ENCODE results near the gene TMEM165. TPM values are rescaled to one million over a fixed set of nuclear protein-coding genes. Genes with fewer than 3 reads are reported as not detected.

TMEM165 gene, protein sequence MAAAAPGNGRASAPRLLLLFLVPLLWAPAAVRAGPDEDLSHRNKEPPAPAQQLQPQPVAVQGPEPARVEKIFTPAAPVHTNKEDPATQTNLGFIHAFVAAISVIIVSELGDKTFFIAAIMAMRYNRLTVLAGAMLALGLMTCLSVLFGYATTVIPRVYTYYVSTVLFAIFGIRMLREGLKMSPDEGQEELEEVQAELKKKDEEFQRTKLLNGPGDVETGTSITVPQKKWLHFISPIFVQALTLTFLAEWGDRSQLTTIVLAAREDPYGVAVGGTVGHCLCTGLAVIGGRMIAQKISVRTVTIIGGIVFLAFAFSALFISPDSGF
- total RNA-seq (2022; extraction: Qiagen RNA extraction; ENCODE audit: low read depth): 47.7 to 55.7 TPM (median 49.5 TPM) in 5 replicates

DNA sequence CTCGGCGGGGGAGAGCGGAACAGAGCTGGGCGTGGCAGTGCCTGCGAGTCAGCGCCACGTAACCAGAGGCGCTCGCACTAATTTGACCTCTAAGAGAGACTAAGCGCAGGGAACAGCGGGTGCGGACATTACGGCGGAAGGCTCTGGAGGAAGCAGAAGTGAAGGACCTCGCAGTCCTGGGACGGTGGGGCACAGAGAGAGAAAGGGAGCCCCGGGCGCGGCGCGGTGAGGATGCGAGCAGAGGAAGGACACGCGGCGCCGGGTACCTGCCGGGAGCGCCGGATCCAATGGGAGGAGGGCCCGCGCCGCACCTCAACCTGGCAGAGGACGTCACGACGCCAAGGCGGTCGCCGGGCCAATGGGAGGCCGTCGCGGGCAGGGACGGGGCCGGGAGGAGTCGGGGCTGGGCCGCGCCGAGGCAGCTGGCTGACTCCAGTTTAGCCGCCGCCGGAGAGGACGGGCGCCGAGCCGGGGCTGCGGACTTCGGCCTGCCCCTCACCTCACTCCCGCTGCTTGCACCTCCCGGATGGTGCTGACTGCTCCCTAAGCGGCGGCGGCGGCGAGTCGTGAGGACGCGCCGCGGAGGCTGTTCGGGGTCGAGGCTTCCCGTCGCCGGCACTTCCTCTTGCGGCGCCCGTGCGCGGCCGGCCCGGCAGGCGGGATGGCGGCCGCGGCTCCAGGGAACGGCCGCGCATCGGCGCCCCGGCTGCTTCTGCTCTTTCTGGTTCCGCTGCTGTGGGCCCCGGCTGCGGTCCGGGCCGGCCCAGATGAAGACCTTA is at the start of gene TMEM165:
TMEM165 (plus strand) TSS at position 429 of the 779 bp plus-strand sequence; CDS start at position 662, 233 bp downstream.

DNA sequence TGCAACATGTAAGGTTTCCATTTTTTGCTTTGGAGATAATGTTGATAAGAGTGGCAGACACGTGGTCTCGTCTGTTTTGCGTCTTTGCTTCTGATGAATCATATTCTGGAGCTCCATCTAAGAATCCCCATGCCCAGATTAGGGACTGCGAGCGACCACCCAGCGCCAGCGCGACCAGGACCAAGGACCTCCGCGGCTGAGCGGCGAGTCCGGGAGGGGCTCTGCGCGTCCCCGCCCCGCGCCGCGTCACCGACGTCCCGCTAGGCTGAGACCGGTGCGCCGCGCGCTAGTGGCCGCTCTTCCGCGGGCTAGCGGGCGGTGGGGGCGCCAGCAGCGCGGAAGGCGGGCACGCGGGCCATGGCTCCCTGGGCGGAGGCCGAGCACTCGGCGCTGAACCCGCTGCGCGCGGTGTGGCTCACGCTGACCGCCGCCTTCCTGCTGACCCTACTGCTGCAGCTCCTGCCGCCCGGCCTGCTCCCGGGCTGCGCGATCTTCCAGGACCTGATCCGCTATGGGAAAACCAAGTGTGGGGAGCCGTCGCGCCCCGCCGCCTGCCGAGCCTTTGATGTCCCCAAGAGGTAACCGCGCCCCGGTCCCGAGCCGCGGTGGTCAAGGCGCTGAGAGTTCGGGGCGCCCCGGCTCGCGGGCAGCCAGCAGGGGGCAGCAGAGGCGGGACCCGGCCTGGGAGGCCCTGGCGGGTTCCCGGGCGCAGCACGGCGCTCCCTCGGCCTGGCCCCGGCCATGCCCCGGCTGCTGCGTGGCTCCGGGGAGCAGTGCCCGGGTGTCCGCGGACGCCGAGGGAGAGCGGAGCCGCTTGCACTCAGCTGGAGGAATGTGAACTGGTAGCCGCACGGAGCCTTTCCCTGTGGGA is 49.5 kb upstream of the TMEM165 start, which contains the start of gene SRD5A3:
SRD5A3 (plus strand) TSS at position 263 of the 871 bp plus-strand sequence; CDS start at position 358, 95 bp downstream.

Other genes starting within 250 kb of the TMEM165 start
- 5.3 to 11.0 TPM (median 9.2 TPM) in 5 replicates for gene SRD5A3, start 49.7 kb upstream of the TMEM165 start, total RNA-seq (2022; extraction: Qiagen RNA extraction; ENCODE audit: low read depth)
- gene CLOCK, start 151.0 kb downstream of the TMEM165 start, total RNA-seq (2022; extraction: Qiagen RNA extraction; ENCODE audit: low read depth): 4.8 to 6.1 TPM (median 5.3 TPM) in 5 replicates
- not detected in 5 replicates for gene PDCL2, start 196.3 kb downstream of the TMEM165 start, total RNA-seq (2022; extraction: Qiagen RNA extraction; ENCODE audit: low read depth)
- 0.46 to 0.98 TPM (median 0.73 TPM) in 5 replicates for gene NMU, start 240.3 kb downstream of the TMEM165 start, total RNA-seq (2022; extraction: Qiagen RNA extraction; ENCODE audit: low read depth)